SIG-M5 treated with dmso at 0.1 percent for 504 hours (cell line): ENCODE results near the gene OPA1.

Source experiments
- DNase-seq: peaks from one replicate; lab custom pipeline; 2025; ENCODE audit not compliant: unreplicated experiment; lab: John Stamatoyannopoulos, UW

OPA1 gene

GRCh38 chr3:193734737-193735366, 141.8 kb downstream of the OPA1 start:
- no peak for DNase-seq

GRCh38 chr3:193735850-193736249, 142.8 kb downstream of the OPA1 start:
- no peak for DNase-seq

GRCh38 chr3:193736616-193737015, 143.6 kb downstream of the OPA1 start:
- no peak for DNase-seq

- DNase-seq: no peak
Observed at GRCh38 chr3:193737191-193737751, 144.3 kb downstream of the OPA1 start.

- DNase-seq: no peak
Observed at GRCh38 chr3:193742628-193743027, 149.6 kb downstream of the OPA1 start.

GRCh38 chr3:193743702-193744047, 150.7 kb downstream of the OPA1 start:
- peak; percentile 60 for DNase-seq

DNA sequence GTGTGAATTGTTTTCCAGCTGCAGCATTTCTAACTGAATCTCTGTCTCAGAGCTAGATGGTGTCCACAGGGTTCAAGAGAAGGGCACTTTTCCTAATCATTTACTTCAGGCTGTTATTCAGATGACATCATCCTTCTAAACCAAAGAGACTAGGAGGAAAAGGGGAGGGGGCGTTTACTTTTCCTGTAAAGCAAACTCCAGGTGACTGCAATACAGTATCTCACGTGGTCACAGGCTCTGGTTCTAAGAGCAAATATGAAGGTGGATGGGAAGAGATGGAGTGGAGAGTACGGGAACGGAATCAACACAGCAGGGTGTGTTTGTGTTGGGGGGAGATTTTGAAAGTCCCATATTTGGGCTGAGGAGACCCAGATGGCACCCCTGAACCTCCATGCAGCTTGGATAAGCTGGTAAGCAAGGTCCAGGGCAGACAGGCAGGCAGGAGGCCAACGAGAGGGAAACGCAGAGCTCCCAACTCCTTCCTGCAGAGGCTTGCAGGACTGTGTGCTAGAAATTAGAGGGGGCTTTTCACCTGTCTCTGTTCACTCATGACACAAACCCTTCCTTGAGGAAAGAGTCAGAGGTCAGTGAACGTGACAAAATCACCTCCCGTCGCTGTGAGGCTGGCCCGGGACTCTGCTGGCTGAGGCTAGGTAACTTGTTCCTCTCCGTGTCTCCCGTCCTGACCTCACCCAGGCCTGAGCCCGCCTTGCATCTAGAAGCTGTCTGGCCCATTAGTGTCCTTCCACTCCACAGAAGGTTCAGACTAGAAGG, 151.2 kb downstream of the OPA1 start:
- peak; percentile 60 for DNase-seq

DNA sequence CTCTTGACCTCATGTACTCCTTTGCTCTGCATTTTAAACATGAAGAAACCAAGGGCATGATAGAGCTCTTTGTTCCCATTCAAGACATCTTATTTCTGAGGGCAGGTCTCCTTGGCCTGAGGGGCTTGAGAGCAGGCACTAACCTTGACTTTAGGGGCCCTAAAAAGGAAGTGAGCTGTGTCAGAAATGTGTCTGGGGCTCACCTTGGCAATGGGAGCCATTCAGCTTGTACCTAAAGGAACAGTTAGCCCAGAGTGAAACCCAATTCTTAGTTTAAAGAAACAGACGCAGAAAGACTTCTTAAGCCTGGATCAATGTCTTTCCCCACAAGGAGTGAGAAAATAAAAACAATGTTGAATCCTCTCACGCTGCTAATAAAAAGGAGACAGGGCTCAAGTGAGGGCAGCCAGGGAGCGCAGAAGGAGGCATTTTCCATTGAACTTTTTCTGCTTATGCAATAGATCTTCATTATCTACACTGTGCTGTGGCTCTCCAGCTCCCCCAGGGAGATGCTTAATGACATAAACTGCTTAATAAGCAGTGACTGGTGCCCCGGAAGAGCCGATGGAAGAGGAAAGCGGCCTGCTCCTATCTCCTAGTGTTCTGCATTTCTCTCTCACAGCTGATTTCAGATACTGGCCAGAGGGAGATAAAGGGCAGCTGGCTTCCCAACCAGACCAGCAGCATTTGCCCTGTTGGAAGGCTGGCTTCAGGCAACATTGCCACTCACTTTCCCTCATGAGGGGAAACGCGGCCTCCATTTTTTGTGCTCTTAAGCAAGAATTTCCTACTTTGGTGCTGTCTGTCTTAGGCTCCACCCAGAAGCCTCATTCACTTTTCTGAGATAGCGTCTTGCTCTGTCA, 152.0 kb downstream of the OPA1 start:
- DNase-seq: no peak

- DNase-seq: no peak
Observed at GRCh38 chr3:193746832-193747231, 153.8 kb downstream of the OPA1 start.
